Osteocyte (in vitro differentiated cells): ENCODE results near the gene CCNL2. TPM values are rescaled to one million over a fixed set of nuclear protein-coding genes. Genes with fewer than 3 reads are reported as not detected.
A peak's percentile ranks its signal among the peaks of the same experiment; 100 is the strongest.

Source experiments
- DNase-seq: peaks from one replicate; pipeline ENCODE4 v3.0.0; 2021; ENCODE audit warnings: mixed read lengths; ENCODE audit not compliant: unreplicated experiment; ENCODE audit errors: extremely low spot score
- H3K27ac Mint-ChIP-seq: one replicate; pipeline ENCODE4 v1.8.0; 2021; ENCODE audit warnings: mild to moderate bottlenecking, mixed read lengths; ENCODE audit not compliant: unreplicated experiment
- H3K27me3 Mint-ChIP-seq: one replicate; pipeline ENCODE4 v1.8.0; 2021; ENCODE audit warnings: mixed read lengths; ENCODE audit not compliant: unreplicated experiment
- H3K36me3 Mint-ChIP-seq: one replicate; pipeline ENCODE4 v1.8.0; 2021; ENCODE audit warnings: mixed read lengths; ENCODE audit not compliant: unreplicated experiment
- H3K4me1 Mint-ChIP-seq: one replicate; pipeline ENCODE4 v1.8.0; 2021; ENCODE audit warnings: mixed read lengths; ENCODE audit not compliant: unreplicated experiment
- H3K4me3 Mint-ChIP-seq: one replicate; pipeline ENCODE4 v1.8.0; 2021; ENCODE audit warnings: mild to moderate bottlenecking, moderate library complexity, mixed read lengths; ENCODE audit not compliant: unreplicated experiment
- H3K9me3 Mint-ChIP-seq: one replicate; pipeline ENCODE4 v1.8.0; 2021; ENCODE audit warnings: mixed read lengths; ENCODE audit not compliant: unreplicated experiment
- total RNA-seq: library from RNA; stranded (reverse); gene quantifications from 2 replicates; pipeline ENCODE4 v1.2.1, GENCODE V29; 2021
- TF ChIP-seq, protein P1 (sequence below): fragments of 200-600 bp; sonication (generic); IDR thresholded peaks from 2 replicates; pipeline ENCODE4 v1.5.0; 2021; ENCODE audit warnings: antibody characterized with exemption, mild to moderate bottlenecking, moderate library complexity

Gene CCNL2
- total RNA-seq, 1 donor from 2014 or later, result 262 TPM

DNA sequence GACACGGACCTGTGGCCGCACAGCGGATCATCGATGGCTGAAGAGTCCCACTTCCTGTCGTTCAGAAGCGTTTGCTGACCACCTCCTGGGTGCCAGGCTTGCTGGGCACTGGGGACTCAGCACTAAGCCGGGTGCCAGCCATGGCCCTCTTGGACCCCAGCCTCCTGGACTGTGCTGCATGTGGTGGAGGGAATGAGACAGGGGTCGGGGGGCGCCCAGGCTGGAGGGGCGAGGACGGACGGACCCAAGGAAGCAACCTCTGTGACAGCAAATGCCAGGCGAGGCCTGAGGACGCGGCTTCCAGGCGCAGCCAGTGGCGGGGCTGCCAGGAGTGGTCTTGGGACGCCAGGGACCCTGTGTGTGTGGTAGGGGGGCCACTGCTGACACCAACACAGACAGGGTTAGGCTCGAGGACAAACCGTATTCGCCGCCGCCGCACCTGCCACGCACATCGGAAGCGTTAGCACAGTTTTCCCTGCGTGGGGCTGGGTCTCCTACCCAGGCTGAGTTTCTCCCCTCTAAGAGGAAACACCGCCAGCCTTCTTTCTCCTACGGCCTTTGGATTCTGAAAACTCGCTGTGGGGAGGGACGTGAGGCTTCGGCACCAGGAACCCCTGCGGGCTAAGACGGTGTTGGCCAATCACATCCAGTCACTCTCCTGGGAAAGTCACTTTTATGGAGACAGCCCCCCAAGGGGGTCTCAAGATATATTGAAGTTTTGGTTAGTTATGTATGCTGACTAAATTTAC is 37.7 kb downstream of the CCNL2 start:
- Mint-ChIP-seq H3K27ac (peak overlapping the region; percentile 90), H3K9me3 (no peaks in the 10 kb centered on the region), H3K27me3 (no peaks in the 10 kb centered on the region), H3K36me3 (no peaks in the 10 kb centered on the region), H3K4me1 (peaks cover 56% of the 10 kb centered on the region), H3K4me3 (peak overlapping the region; percentile 3)
- TF ChIP-seq, protein P1, sequence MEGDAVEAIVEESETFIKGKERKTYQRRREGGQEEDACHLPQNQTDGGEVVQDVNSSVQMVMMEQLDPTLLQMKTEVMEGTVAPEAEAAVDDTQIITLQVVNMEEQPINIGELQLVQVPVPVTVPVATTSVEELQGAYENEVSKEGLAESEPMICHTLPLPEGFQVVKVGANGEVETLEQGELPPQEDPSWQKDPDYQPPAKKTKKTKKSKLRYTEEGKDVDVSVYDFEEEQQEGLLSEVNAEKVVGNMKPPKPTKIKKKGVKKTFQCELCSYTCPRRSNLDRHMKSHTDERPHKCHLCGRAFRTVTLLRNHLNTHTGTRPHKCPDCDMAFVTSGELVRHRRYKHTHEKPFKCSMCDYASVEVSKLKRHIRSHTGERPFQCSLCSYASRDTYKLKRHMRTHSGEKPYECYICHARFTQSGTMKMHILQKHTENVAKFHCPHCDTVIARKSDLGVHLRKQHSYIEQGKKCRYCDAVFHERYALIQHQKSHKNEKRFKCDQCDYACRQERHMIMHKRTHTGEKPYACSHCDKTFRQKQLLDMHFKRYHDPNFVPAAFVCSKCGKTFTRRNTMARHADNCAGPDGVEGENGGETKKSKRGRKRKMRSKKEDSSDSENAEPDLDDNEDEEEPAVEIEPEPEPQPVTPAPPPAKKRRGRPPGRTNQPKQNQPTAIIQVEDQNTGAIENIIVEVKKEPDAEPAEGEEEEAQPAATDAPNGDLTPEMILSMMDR, result no peak
- DNase-seq, result no peak

DNA sequence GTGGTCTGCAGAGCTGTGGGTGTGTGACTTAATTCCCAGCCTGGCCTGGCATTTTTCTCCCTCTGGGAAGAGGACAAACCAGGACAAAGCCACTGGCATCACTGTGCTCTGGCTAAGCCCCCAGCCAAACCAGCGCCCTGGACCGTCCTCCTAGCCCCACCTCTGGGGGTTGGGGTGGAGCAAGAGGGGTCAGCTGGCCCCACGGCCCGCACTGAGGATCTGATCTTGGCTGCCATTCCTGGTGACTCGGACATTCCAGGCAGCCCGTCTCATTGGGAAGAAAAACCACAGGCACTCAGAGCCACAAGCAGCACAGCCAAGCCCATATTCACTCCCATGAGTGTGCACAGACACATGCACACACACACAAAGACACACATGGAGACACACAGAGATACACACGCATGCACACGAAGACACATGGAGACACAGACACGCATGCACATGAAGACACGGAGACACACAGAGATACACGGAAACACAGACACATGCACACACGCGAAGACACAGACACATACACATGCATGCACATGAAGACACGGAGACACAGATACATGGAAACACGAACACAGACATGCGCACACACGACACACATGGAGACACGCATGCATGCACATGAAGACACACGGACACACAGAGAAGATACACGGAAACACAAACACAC is 38.5 kb downstream of the CCNL2 start:
- TF ChIP-seq, protein P1, result no peak
- peaks cover 56% of the 10 kb centered on the region for H3K4me1 Mint-ChIP-seq
- peak overlapping the region; percentile 90 for H3K27ac Mint-ChIP-seq
- H3K36me3 Mint-ChIP-seq, result no peaks in the 10 kb centered on the region
- H3K4me3 Mint-ChIP-seq, result peak overlapping the region; percentile 29
- no peaks in the 10 kb centered on the region for H3K9me3 Mint-ChIP-seq
- no peaks in the 10 kb centered on the region for H3K27me3 Mint-ChIP-seq
- DNase-seq, result no peak

- Mint-ChIP-seq H3K4me3 (peak overlapping the region; percentile 90), H3K4me1 (peaks cover 56% of the 10 kb centered on the region), H3K27ac (peak overlapping the region; percentile 90), H3K9me3 (no peaks in the 10 kb centered on the region), H3K36me3 (no peaks in the 10 kb centered on the region), H3K27me3 (no peaks in the 10 kb centered on the region)
- TF ChIP-seq, protein P1, result no peak
- DNase-seq, result peak; percentile 95
These were observed 39.3 kb downstream of the CCNL2 start for GRCh38 chr1:1359664-1360468.

GRCh38 chr1:1359308-1359663 is 39.8 kb downstream of the CCNL2 start:
- no peaks in the 10 kb centered on the region for H3K36me3 Mint-ChIP-seq
- peak; percentile 95 for DNase-seq
- peak overlapping the region; percentile 90 for H3K27ac Mint-ChIP-seq
- no peaks in the 10 kb centered on the region for H3K9me3 Mint-ChIP-seq
- TF ChIP-seq, protein P1, result no peak
- no peaks in the 10 kb centered on the region for H3K27me3 Mint-ChIP-seq
- H3K4me3 Mint-ChIP-seq, result peak overlapping the region; percentile 90
- H3K4me1 Mint-ChIP-seq, result peaks cover 54% of the 10 kb centered on the region
